Sigmoid colon (tissue), 7 donors: ENCODE results near the gene RABGGTA. TPM values are rescaled to one million over a fixed set of nuclear protein-coding genes. Genes with fewer than 3 reads are reported as not detected.
A peak's percentile ranks its signal among the peaks of the same experiment; 100 is the strongest.

Experiments used
- DNase-seq: peaks from one replicate; pipeline ENCODE4 v3.0.0-alpha.2; 2019
- H3K27ac ChIP-seq, 4 donors: fragments of 200-600 bp; sonication (generic); one replicate each; pipeline ENCODE4 v1.5.1; 2016 to 2019; ENCODE audit warnings: mild to moderate bottlenecking in 1 of 4
- H3K27me3 ChIP-seq, 3 donors: fragments of 200-600 bp; sonication (generic); one replicate each; pipeline ENCODE4 v1.5.1; 2019; ENCODE audit warnings: mild to moderate bottlenecking in 1 of 3
- H3K36me3 ChIP-seq, 4 donors: fragments of 200-600 bp; sonication (generic); one replicate each; pipeline ENCODE4 v1.5.1; 2016 to 2019
- H3K4me1 ChIP-seq, 4 donors: fragments of 200-600 bp; sonication (generic); one replicate each; pipeline ENCODE4 v1.5.1; 2017 to 2019
- H3K4me3 ChIP-seq, 4 donors: fragments of 200-600 bp; sonication (generic); one replicate each; pipeline ENCODE4 v1.5.1; 2017 to 2019; ENCODE audit warnings: mild to moderate bottlenecking in 2 of 4, moderate library complexity in 1 of 4
- H3K9me3 ChIP-seq, 4 donors: fragments of 200-600 bp in 3 of 4; sonication (generic) in 3 of 4; one replicate each; pipeline versions ENCODE4 v1.5.1 to v1.6.1; 2013 to 2019
- EP300 ChIP-seq, 4 donors: sonication (generic); formaldehyde crosslinking; IDR thresholded peaks; one replicate each; pipeline ENCODE4 v1.6.1; 2017; ENCODE audit warnings: antibody characterized with exemption in 4 of 4
- POLR2A ChIP-seq, 2 donors: fragments of 450-650 bp; IDR thresholded peaks; one replicate each; pipeline ENCODE4 v1.6.1; 2016; ENCODE audit warnings: antibody characterized with exemption in 2 of 2, mild to moderate bottlenecking in 2 of 2, moderate library complexity in 2 of 2
- POLR2AphosphoS5 ChIP-seq, 4 donors: sonication (generic); formaldehyde crosslinking; IDR thresholded peaks; one replicate each; pipeline ENCODE4 v1.6.1; 2017; ENCODE audit warnings: antibody characterized with exemption in 4 of 4
- WGBS, 2 donors: extraction: QIAGEN DNeasy Blood & Tissue Kit; methylation state at CpG; one replicate each; pipeline ENCODE4 v1.1.7; 2013; 5-methylcytosine and 5-hydroxymethylcytosine counted together
- intact Hi-C: fragments of 100-400 bp; cut with DNase I; formaldehyde crosslinking; loops from one replicate; pipeline ENCODE4 v1.15.1; 2023
- polyA plus RNA-seq, 3 donors: library from polyadenylated mRNA; stranded (reverse); fragments of 200-250 nt; gene quantifications; one replicate each; pipeline ENCODE4 v1.2.3, GENCODE V29; 2013
- total RNA-seq, 4 donors: library from RNA; depleted of rRNA; stranded (reverse); fragments of >200 nt; gene quantifications; one replicate each; pipeline ENCODE4 v1.1.0, GENCODE V29; 2016
- TF ChIP-seq, protein P1 (sequence below), 4 experiments: fragments of 450-650 bp in 3 of 4; fragments of 200-600 bp in 1 of 4; IDR thresholded peaks; one replicate each; pipeline ENCODE4 v1.5.1; 2016 to 2019; ENCODE audit warnings: antibody characterized with exemption in 4 of 4, mild to moderate bottlenecking in 3 of 4, moderate library complexity in 2 of 4
- donor health status: healthy with polysubstance abuse.
- donor health status: Bipolar disorder and iron deficiency.
- donor health status: healthy.

Gene RABGGTA
- total and polyA plus RNA-seq, 7 donors, result 14.0 to 32.4 (median 25.2) TPM

DNA sequence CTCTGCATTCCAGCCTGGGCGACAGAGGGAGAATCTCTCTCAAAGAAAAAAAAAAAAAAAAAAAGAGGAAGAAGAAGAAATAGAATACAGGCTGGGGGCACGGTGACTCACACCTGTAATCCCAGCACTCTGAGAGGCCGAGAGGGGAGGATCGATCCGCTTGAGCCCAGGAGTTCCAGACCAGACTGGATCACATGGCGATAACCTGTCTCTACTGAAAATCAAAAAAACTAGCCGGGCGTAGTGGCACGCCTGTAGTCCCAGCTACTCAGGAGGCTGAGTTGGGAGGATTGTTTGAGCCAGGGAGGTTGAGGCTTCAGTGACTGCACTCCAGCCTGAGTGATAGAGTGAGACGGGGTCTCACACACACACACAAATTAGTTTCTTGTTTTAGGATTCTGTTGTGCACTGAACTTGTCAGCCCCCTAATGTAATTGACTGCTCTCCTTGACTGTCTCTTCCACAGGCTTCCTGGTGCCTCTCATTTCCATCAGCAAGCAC lies 28.0 kb downstream of the RABGGTA start:
- H3K36me3 ChIP-seq, result peaks cover 16 to 29% (median 24%) of the 10 kb centered on the region in 4 donors
- H3K27me3 ChIP-seq, result no peaks in the 10 kb centered on the region
- peaks cover 0 to 43% (median 36%) of the 10 kb centered on the region in 4 donors for H3K4me1 ChIP-seq
- H3K9me3 ChIP-seq, result no peaks in the 10 kb centered on the region
- peak overlapping the region; percentile 95 to 98 (median 97) for H3K27ac ChIP-seq
- TF ChIP-seq POLR2A (IDR thresholded peaks at IDR 0.05), result no peak
- TF ChIP-seq EP300 (IDR thresholded peaks at IDR 0.05), result no peak
- TF ChIP-seq POLR2AphosphoS5 (IDR thresholded peaks at IDR 0.05), result no peak
- TF ChIP-seq, protein P1, sequence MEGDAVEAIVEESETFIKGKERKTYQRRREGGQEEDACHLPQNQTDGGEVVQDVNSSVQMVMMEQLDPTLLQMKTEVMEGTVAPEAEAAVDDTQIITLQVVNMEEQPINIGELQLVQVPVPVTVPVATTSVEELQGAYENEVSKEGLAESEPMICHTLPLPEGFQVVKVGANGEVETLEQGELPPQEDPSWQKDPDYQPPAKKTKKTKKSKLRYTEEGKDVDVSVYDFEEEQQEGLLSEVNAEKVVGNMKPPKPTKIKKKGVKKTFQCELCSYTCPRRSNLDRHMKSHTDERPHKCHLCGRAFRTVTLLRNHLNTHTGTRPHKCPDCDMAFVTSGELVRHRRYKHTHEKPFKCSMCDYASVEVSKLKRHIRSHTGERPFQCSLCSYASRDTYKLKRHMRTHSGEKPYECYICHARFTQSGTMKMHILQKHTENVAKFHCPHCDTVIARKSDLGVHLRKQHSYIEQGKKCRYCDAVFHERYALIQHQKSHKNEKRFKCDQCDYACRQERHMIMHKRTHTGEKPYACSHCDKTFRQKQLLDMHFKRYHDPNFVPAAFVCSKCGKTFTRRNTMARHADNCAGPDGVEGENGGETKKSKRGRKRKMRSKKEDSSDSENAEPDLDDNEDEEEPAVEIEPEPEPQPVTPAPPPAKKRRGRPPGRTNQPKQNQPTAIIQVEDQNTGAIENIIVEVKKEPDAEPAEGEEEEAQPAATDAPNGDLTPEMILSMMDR (IDR thresholded peaks at IDR 0.05), result no peak
- DNase-seq, result peak; percentile 76
- intact Hi-C loops, result loop anchor here (1.0 to 5.0 kb wide), 4 partner anchors 28 to 199 kb away; partner anchors contain the start of genes RABGGTA and SDR39U1
- H3K4me3 ChIP-seq, result peak overlapping the region; percentile 57 to 81 (median 70)
- WGBS, 2 donors, result 16 to 38% methylated on average over 10 of the region's 10 CpGs

DNA sequence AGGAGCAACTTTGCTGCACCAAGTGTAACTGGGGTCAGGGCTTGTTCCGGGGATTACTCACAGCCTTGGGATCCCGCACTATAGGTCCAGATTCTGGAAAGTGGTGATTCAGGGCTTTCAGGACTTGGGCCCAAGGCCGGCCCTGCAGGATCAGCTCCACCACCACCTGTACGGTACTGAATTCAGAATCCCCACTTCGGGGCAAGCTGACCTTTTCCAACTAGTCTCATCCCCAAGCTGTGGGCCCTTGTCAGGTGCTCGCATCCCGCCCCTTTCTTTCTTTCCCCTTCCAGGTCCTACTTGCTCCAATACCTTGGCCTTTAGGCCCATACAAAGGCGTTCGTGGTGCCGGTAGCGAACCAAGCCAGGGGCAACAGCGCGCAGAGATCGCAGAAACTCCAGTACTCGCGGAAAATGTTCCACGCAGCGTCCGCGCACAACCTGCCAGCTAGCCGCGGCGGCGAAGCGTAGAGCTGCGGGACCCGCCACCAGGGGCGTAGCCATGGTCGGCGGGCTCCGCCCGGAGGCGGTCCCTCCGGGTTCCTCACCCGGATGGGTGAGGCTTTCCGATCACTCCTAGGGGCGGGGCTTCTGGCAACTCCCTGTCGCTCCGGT lies 29.5 kb downstream of the RABGGTA start:
- Histone ChIP-seq H3K27ac (peak overlapping the region; percentile 95 to 98 (median 97)), H3K36me3 (peaks cover 25 to 44% (median 36%) of the 10 kb centered on the region in 4 donors), H3K9me3 (no peaks in the 10 kb centered on the region), H3K4me3 (peak overlapping the region; percentile 57 to 81 (median 70)), H3K27me3 (no peaks in the 10 kb centered on the region), H3K4me1 (peaks cover 0 to 43% (median 36%) of the 10 kb centered on the region in 4 donors)
- WGBS, 2 donors, result 1 to 3% methylated on average over 39 of the region's 39 CpGs
- DNase-seq, result peak; percentile 97
- no peak for TF ChIP-seq EP300 (IDR thresholded peaks at IDR 0.05)
- TF ChIP-seq POLR2AphosphoS5 (IDR thresholded peaks at IDR 0.05), result peak in 1 of 4 donors; percentile 6
- TF ChIP-seq, protein P1 (IDR thresholded peaks at IDR 0.05), result peak; percentile 55 to 89 (median 74)
- intact Hi-C loops, result loop anchor here (2.0 to 5.0 kb wide), 2 partner anchors 125 to 200 kb away; partner anchors contain the start of gene SDR39U1

DNA sequence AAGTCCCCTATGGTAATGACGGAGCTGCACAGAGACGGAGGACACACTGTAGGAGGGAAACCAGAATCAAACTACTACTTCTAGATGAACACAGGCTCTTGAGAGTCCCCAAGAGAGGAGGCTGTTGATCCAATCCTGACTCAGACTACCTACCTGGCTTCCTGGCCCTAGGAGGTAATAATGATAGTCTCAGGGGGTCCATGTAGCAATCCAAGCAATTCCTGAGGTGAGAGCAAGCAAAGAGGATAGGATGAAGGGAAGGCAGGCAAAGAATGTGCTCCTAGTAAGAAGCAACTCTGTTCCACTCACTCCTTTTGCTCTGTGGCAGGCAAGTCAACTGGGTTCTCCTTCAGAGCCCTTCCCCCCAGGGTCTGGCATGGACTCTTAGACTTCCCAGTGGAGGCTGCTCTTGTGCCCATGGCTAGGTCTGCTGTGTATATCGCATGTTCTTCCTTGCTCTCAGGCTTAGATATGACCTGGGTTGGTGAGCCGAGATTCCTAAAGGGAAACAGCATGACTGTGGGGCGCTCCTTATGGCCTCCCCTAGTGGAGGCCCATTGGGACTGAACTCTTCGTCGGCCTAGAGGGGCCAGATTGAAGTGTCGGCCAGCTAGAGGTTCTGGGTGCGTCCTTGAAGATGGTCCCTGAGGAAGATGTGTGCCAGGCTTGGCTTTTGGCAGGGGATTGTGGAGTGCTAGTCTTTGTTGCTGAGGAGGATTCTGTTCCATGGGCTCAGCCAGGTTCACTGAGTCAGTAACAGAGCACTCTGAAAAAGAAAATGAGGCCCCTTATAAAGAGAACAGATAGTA lies 31.1 kb downstream of the RABGGTA start:
- Histone ChIP-seq H3K9me3 (no peaks in the 10 kb centered on the region), H3K27me3 (no peaks in the 10 kb centered on the region), H3K36me3 (peaks cover 30 to 60% (median 45%) of the 10 kb centered on the region in 4 donors), H3K27ac (peak overlapping the region in 3 of 4 donors; percentile 95 to 98 (median 97)), H3K4me1 (peaks cover 0 to 43% (median 36%) of the 10 kb centered on the region in 4 donors), H3K4me3 (no peak overlapping the region)
- 96% methylated on average over 9 of the region's 9 CpGs for WGBS, 2 donors
- no peak for DNase-seq
- intact Hi-C loops, result loop anchor here (5.0 kb wide), 1 partner anchor 202 kb away; the partner anchor contains the start of gene SDR39U1
- TF ChIP-seq POLR2AphosphoS5 (IDR thresholded peaks at IDR 0.05) (no peak), EP300 (IDR thresholded peaks at IDR 0.05) (no peak), POLR2A (IDR thresholded peaks at IDR 0.05) (no peak)
- TF ChIP-seq, protein P1 (IDR thresholded peaks at IDR 0.05), result no peak

- Histone ChIP-seq H3K27ac (no peak overlapping the region), H3K4me3 (no peak overlapping the region), H3K36me3 (peaks cover 30 to 70% (median 45%) of the 10 kb centered on the region in 4 donors), H3K4me1 (peaks cover 0 to 52% (median 44%) of the 10 kb centered on the region in 4 donors), H3K27me3 (no peaks in the 10 kb centered on the region), H3K9me3 (no peaks in the 10 kb centered on the region)
- TF ChIP-seq, protein P1 (IDR thresholded peaks at IDR 0.05), result no peak
- TF ChIP-seq POLR2A (IDR thresholded peaks at IDR 0.05) (no peak), POLR2AphosphoS5 (IDR thresholded peaks at IDR 0.05) (no peak), EP300 (IDR thresholded peaks at IDR 0.05) (no peak)
- intact Hi-C loops, result no loop called here
- WGBS, 2 donors, result 93 to 94% methylated on average over 5 of the region's 5 CpGs
- DNase-seq, result no peak
Measured at GRCh38 chr14:24238527-24239037, 32.8 kb downstream of the RABGGTA start.
